ENCODE data around the gene LANCL2.
A peak's percentile ranks its signal among the peaks of the same experiment; 100 is the strongest.

Gene LANCL2, protein sequence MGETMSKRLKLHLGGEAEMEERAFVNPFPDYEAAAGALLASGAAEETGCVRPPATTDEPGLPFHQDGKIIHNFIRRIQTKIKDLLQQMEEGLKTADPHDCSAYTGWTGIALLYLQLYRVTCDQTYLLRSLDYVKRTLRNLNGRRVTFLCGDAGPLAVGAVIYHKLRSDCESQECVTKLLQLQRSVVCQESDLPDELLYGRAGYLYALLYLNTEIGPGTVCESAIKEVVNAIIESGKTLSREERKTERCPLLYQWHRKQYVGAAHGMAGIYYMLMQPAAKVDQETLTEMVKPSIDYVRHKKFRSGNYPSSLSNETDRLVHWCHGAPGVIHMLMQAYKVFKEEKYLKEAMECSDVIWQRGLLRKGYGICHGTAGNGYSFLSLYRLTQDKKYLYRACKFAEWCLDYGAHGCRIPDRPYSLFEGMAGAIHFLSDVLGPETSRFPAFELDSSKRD

GRCh38 chr7:55365205-55365674 lies at the start of gene LANCL2:
Gene LANCL2, plus strand, starts transcription at chr7:55365337. Its CDS starts 689 bp downstream, at chr7:55366026.
- H3K27ac Mint-ChIP-seq = peak within 1 kb of the TSS; percentile 99
- peaks cover 8% of the 10 kb centered on the region for H3K4me1 Mint-ChIP-seq
- no peaks in the 10 kb centered on the region for H3K27me3 Mint-ChIP-seq
- peaks cover 7% of the 10 kb centered on the region for H3K36me3 Mint-ChIP-seq
- H3K4me3 Mint-ChIP-seq = peak within 1 kb of the TSS; percentile 99
- no peaks in the 10 kb centered on the region for H3K9me3 Mint-ChIP-seq

GRCh38 chr7:55325371-55325792 lies 39.8 kb upstream of the LANCL2 start:
- Mint-ChIP-seq H3K4me1 (no peaks in the 10 kb centered on the region), H3K9me3 (no peaks in the 10 kb centered on the region), H3K27me3 (peaks cover 11% of the 10 kb centered on the region), H3K27ac (no peak overlapping the region), H3K4me3 (no peak overlapping the region), H3K36me3 (no peaks in the 10 kb centered on the region)

GRCh38 chr7:55326081-55326835 lies 38.9 kb upstream of the LANCL2 start:
- no peaks in the 10 kb centered on the region for H3K4me1 Mint-ChIP-seq
- H3K27ac Mint-ChIP-seq = no peak overlapping the region
- no peak overlapping the region for H3K4me3 Mint-ChIP-seq

DNA sequence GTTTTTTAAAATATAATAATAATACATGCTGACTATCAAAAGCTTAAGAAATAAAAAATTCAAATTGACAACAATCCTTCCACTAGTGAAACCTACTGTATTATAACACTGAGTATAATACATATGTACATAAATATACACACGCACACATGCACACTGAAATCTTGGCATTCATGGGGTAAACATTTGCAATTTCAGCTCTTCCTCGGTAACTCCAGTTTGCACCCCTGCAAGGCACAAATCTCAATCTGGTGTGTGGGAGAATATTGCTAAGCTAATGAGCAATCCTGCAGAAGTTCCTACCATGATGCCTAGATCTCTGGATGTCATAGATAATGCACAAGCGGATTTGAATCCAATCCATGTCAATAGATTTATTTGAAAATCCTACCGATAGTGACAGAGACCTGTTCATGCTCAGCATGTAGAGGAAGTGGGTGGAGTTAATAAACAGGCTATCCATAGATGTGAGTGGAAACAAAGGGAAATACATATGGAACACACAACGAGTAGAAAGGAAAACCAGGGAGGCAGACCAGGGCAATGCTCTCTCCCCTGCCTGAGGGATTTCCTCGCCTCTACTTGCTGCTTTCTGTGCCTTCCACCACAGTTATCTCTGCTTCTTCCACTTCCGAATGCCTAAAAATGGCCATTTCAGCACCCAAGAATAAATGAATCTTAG lies 38.1 kb upstream of the LANCL2 start:
- H3K36me3 Mint-ChIP-seq = no peaks in the 10 kb centered on the region
- no peak overlapping the region for H3K27ac Mint-ChIP-seq
- peaks cover 2% of the 10 kb centered on the region for H3K27me3 Mint-ChIP-seq

More at GRCh38 chr7:55326081-55326835, 38.9 kb upstream of the LANCL2 start:
- Mint-ChIP-seq H3K27me3 (peaks cover 6% of the 10 kb centered on the region), H3K36me3 (no peaks in the 10 kb centered on the region), H3K9me3 (no peaks in the 10 kb centered on the region)

DNA sequence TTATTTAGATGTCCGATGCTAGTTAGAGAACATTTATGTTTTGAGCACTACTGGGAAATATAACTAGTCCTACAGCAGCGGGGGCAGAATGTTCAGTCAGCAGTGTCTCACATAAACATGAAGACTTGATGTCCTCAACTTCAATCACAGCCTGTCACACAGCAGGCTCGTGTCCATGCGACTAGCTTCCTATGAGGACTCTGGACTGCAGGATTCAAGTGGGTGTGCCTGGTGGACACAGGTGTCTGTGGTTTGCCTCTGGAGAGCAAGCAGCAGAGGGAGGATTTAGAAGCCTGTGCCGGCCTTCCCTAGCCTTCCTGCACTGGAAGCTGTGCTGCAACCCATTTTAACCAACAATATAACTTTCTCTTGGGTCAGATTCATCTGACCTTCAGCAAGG lies 30.0 kb upstream of the LANCL2 start:
- Mint-ChIP-seq H3K27ac (no peak overlapping the region), H3K36me3 (no peaks in the 10 kb centered on the region), H3K4me3 (no peak overlapping the region), H3K27me3 (no peaks in the 10 kb centered on the region), H3K9me3 (no peaks in the 10 kb centered on the region), H3K4me1 (no peaks in the 10 kb centered on the region)

More for the DNA sequence above, 38.1 kb upstream of the LANCL2 start:
- Mint-ChIP-seq H3K4me3 (no peak overlapping the region), H3K4me1 (no peaks in the 10 kb centered on the region), H3K9me3 (no peaks in the 10 kb centered on the region)

DNA sequence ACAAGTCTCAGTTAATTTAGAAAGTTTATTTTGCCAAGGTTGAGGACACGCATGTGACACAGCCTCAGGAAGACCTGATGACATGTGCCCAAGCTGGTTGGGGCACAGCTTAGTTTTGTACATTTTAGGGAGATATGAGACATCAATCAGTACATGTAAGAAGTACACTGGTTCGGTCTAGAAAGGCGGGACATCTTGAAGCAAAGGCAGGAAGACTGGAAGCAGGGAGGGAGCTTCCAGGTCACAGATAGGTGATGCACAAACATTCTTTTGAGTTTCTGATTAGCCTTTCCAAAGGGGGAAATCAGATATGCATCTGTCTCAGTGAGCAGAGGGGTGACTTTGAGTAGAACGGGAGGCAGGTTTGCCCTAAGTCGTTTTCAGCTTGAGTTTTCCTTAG lies 29.4 kb upstream of the LANCL2 start:
- Mint-ChIP-seq H3K27me3 (no peaks in the 10 kb centered on the region), H3K4me3 (no peak overlapping the region), H3K9me3 (no peaks in the 10 kb centered on the region)

DNA sequence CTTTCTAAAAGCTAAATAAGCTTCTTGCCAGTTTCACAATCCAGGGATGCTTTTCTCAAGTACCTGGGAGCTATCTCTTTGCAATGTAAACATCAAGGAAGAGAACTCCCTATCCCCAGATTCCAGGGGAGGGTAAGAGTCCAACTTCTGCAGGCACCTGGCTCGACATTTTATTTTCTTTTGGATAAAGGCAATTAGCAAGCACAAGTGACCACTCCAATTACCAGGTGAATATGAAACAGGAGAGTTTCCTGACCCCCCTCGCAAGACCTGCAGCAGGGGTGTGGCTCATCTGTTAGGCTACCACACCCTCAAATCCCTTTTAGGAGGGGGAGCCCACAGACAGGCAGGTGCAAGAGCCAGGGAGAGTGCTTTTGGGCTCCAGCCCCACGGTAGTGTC lies 28.6 kb upstream of the LANCL2 start:
- Mint-ChIP-seq H3K9me3 (no peaks in the 10 kb centered on the region), H3K27me3 (no peaks in the 10 kb centered on the region), H3K4me3 (no peak overlapping the region), H3K36me3 (no peaks in the 10 kb centered on the region), H3K27ac (no peak overlapping the region), H3K4me1 (no peaks in the 10 kb centered on the region)

More for the DNA sequence above, 29.4 kb upstream of the LANCL2 start:
- no peak overlapping the region for H3K27ac Mint-ChIP-seq
- no peaks in the 10 kb centered on the region for H3K36me3 Mint-ChIP-seq
- no peaks in the 10 kb centered on the region for H3K4me1 Mint-ChIP-seq

DNA sequence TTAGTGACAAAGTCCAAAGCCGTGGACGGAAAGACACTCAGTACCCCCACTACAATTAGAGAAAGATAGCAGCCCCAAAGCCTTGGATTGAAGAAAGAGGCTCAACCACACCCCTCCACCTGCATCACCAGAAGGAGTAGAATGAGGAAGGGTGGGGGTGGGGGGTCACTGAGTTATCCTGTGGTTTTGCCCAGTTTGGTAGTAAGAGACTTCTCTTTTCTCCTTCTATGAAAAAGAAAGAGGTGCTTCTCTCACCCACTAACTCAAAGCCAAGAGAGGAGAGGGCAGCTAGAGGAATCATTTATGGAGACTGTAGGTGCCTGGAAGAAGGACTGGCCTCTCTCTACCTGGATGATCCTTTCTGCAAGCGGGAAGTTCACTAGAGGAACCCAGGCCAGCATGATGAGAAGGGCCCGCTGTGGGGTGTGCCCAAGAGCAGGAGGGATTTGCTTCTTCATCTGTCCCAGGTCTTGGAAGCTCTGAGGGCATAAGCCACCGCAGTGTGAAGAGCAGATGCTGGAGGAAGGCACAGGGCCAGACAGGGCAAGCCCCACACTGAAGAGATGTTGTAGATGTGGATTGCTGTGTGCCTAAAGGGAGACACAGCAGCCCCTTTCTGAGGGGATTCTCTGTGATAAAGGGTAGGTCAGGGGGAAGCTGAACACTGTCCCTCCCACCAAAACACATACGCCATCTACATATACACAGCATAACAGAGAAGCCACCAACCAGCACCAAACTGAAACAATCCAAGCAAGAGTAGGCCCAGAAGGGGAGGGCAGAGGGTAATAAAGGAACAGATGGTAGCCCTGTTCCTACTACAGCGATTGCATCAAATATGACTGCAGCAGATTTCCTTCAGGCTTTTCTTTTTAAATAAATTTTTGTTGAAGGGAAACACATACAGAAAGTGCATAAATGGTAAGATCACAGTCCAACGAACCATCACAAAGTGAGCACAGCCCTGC lies 25.8 kb upstream of the LANCL2 start:
- H3K27ac Mint-ChIP-seq = no peak overlapping the region
- H3K4me3 Mint-ChIP-seq = no peak overlapping the region
- no peaks in the 10 kb centered on the region for H3K4me1 Mint-ChIP-seq
- no peaks in the 10 kb centered on the region for H3K27me3 Mint-ChIP-seq
- no peaks in the 10 kb centered on the region for H3K36me3 Mint-ChIP-seq
- H3K9me3 Mint-ChIP-seq = no peaks in the 10 kb centered on the region

DNA sequence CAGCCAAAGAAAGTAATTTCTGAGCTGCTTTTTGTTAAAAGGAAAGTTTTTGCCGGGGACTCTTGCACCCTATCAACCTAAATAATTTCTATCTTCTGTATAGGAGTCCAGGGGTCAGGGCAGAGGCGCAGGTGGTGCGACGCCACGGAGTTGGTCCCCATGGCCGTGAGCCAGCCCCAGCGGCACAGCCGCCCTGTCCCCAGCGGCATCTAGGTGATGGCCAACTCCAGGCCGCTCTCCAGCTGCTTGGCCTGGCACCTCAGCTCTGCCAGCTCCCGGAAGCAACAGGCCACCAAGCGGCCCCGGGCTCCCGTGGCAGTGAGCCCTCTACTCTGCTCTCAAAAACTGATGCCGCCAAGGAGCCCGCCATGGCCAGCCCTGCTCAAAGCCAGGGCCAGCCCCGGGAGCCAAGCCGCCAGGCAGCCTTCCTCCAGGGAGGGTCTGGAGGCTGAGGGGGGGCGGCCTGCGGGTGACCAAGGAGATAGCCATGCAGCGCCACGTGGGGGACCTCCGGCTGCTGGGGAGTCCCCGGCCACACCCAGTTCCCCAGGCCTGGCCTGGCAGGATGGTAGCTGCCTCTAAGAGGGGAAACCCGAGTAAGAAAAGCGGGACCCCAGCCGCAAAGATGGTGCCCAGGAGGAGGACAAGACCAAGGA lies 22.8 kb upstream of the LANCL2 start:
- Mint-ChIP-seq H3K36me3 (no peaks in the 10 kb centered on the region), H3K27ac (no peak overlapping the region), H3K27me3 (peaks cover 8% of the 10 kb centered on the region), H3K4me3 (no peak overlapping the region), H3K9me3 (no peaks in the 10 kb centered on the region), H3K4me1 (no peaks in the 10 kb centered on the region)

GRCh38 chr7:55343002-55343781 lies 21.9 kb upstream of the LANCL2 start:
- no peak overlapping the region for H3K27ac Mint-ChIP-seq
- H3K9me3 Mint-ChIP-seq = no peaks in the 10 kb centered on the region
- H3K4me3 Mint-ChIP-seq = no peak overlapping the region
- no peaks in the 10 kb centered on the region for H3K36me3 Mint-ChIP-seq
- H3K4me1 Mint-ChIP-seq = no peaks in the 10 kb centered on the region
- H3K27me3 Mint-ChIP-seq = peaks cover 8% of the 10 kb centered on the region

GRCh38 chr7:55343860-55344606 lies 21.1 kb upstream of the LANCL2 start:
- H3K27me3 Mint-ChIP-seq = peaks cover 8% of the 10 kb centered on the region
- H3K36me3 Mint-ChIP-seq = no peaks in the 10 kb centered on the region
- H3K27ac Mint-ChIP-seq = no peak overlapping the region
- no peaks in the 10 kb centered on the region for H3K4me1 Mint-ChIP-seq
- H3K9me3 Mint-ChIP-seq = no peaks in the 10 kb centered on the region
- H3K4me3 Mint-ChIP-seq = no peak overlapping the region

GRCh38 chr7:55344840-55345239 lies 20.3 kb upstream of the LANCL2 start:
- H3K27me3 Mint-ChIP-seq = peaks cover 13% of the 10 kb centered on the region
- H3K4me3 Mint-ChIP-seq = no peak overlapping the region
- no peaks in the 10 kb centered on the region for H3K9me3 Mint-ChIP-seq
- H3K27ac Mint-ChIP-seq = no peak overlapping the region
- H3K4me1 Mint-ChIP-seq = no peaks in the 10 kb centered on the region
- no peaks in the 10 kb centered on the region for H3K36me3 Mint-ChIP-seq

GRCh38 chr7:55345292-55345691 lies 19.8 kb upstream of the LANCL2 start:
- Mint-ChIP-seq H3K36me3 (no peaks in the 10 kb centered on the region), H3K4me3 (no peak overlapping the region)

More at GRCh38 chr7:55345292-55345691, 19.8 kb upstream of the LANCL2 start:
- Mint-ChIP-seq H3K9me3 (no peaks in the 10 kb centered on the region), H3K27ac (no peak overlapping the region), H3K27me3 (peaks cover 16% of the 10 kb centered on the region), H3K4me1 (no peaks in the 10 kb centered on the region)

Data from activated naive CD4-positive, alpha-beta T cell treated with anti-CD3 and anti-CD28 coated beads, Interleukin-2, amount 50 U/mL, for 24 hours (primary cell).